H1 (cell line): ENCODE results near the gene PRR12. TPM values are rescaled to one million over a fixed set of nuclear protein-coding genes. Genes with fewer than 3 reads are reported as not detected.
A peak's percentile ranks its signal among the peaks of the same experiment; 100 is the strongest.

Experiments
- CTCF ChIA-PET: fragments of 300-600 bp; sonication (Branson Sonifier 250); formaldehyde crosslinking; loops from one replicate; lab custom pipeline; 2021; ENCODE audit not compliant: partially characterized antibody; lab: Charles Lee
- POLR2A ChIA-PET: fragments of 300-600 bp; sonication (Branson Sonifier 250); formaldehyde crosslinking; loops from one replicate; lab custom pipeline; 2021; ENCODE audit warnings: inconsistent platforms; ENCODE audit not compliant: partially characterized antibody; lab: Charles Lee
- DNase-seq, 2 experiments: peaks; one replicate each; pipeline versions ENCODE4 v3.0.0 to v3.0.0-alpha.2; 2010 to 2022; ENCODE audit warnings: low spot score in 2 of 2, low read depth in 1 of 2, mixed read lengths in 1 of 2
- FAIRE-seq: peaks from 2 replicates; lab custom pipeline; 2011; peaks lifted over from hg19 to GRCh38; lab: Jason Lieb, UNC
- H2AFZ ChIP-seq: 2 replicates; pipeline ENCODE4 v1.8.1; 2012; ENCODE audit warnings: low read length, inconsistent platforms
- H2AK5ac ChIP-seq: 2 replicates; pipeline ENCODE4 v1.6.1; 2013; ENCODE audit warnings: low read depth, low read length
- H2BK120ac ChIP-seq: replicated peaks from 2 replicates; pipeline ENCODE3; 2013; ENCODE audit warnings: low read depth, low read length, inconsistent platforms
- H2BK12ac ChIP-seq: 2 replicates; pipeline ENCODE4 v1.6.1; 2013; ENCODE audit warnings: low read depth, low read length
- H2BK15ac ChIP-seq: 2 replicates; pipeline ENCODE4 v1.6.1; 2013; ENCODE audit warnings: low read length
- H2BK20ac ChIP-seq: 2 replicates; pipeline ENCODE4 v1.6.1; 2013; ENCODE audit warnings: low read length
- H2BK5ac ChIP-seq: 2 replicates; pipeline ENCODE4 v1.6.1; 2013; ENCODE audit warnings: low read depth, low read length
- H3K14ac ChIP-seq: 2 replicates; pipeline ENCODE4 v1.6.1; 2013; ENCODE audit warnings: inconsistent platforms; ENCODE audit not compliant: insufficient read length
- H3K18ac ChIP-seq: 2 replicates; pipeline ENCODE4 v1.6.1; 2013; ENCODE audit warnings: low read length; ENCODE audit errors: extremely low read depth
- H3K23ac ChIP-seq: 2 replicates; pipeline ENCODE4 v1.6.1; 2013; ENCODE audit warnings: inconsistent platforms; ENCODE audit not compliant: insufficient read length
- H3K23me2 ChIP-seq: 2 replicates; pipeline ENCODE4 v1.6.1; 2013; ENCODE audit warnings: low read depth, low read length
- H3K27ac ChIP-seq: 2 replicates; pipeline ENCODE4 v1.6.1; 2011; ENCODE audit warnings: low read depth, low read length, inconsistent platforms
- H3K27me3 ChIP-seq, 4 experiments: replicated peaks in 1 of 4; 1 replicate in 1 of 4; 2 replicates in 3 of 4; pipeline versions ENCODE4 v1.6.1 to v1.8.1; 2011 to 2013; ENCODE audit warnings: low read length in 3 of 4, mild to moderate bottlenecking in 3 of 4, inconsistent platforms in 2 of 4, mixed read lengths in 2 of 4, moderate library complexity in 1 of 4; ENCODE audit not compliant: control insufficient read depth in 3 of 4, insufficient read depth in 3 of 4; ENCODE audit errors: extremely low read depth in 1 of 4
- H3K36me3 ChIP-seq, 4 experiments: 2 replicates each; pipeline versions ENCODE4 v1.6.1 to v1.8.1; 2011 to 2013; ENCODE audit warnings: mild to moderate bottlenecking in 4 of 4, low read length in 3 of 4, moderate library complexity in 2 of 4, control low read depth in 1 of 4, inconsistent platforms in 1 of 4; ENCODE audit not compliant: insufficient read depth in 4 of 4, control insufficient read depth in 2 of 4
- H3K4ac ChIP-seq: replicated peaks from 2 replicates; pipeline ENCODE3; 2013; ENCODE audit warnings: low read length, low read depth, mixed read lengths, inconsistent platforms; ENCODE audit not compliant: insufficient read length
- H3K4me1 ChIP-seq, 4 experiments: replicated peaks in 1 of 4; 1 replicate in 1 of 4; 2 replicates in 3 of 4; pipeline versions ENCODE4 v1.6.1 to v1.8.1; 2011 to 2013; ENCODE audit warnings: low read length in 3 of 4, inconsistent platforms in 2 of 4, mixed read lengths in 1 of 4; ENCODE audit not compliant: insufficient read depth in 4 of 4, control insufficient read depth in 3 of 4
- H3K4me2 ChIP-seq, 2 experiments: 2 replicates each; pipeline versions ENCODE4 v1.6.1 to v1.8.1; 2011 to 2013; ENCODE audit warnings: low read depth in 2 of 2, low read length in 2 of 2, control low read depth in 1 of 2, inconsistent platforms in 1 of 2, mild to moderate bottlenecking in 1 of 2; ENCODE audit not compliant: insufficient read depth in 1 of 2
- H3K4me3 ChIP-seq, 4 experiments: fragments of 200-600, 300-600 bp in 1 of 4; sonication (generic), shearing (Covaris generic), sonication (Bioruptor Twin) in 1 of 4; 2 replicates each; pipeline versions ENCODE4 v1.5.1 to v1.8.1; 2011 to 2016; ENCODE audit warnings: low read length in 4 of 4, low read depth in 3 of 4, control low read depth in 2 of 4, inconsistent platforms in 2 of 4, mild to moderate bottlenecking in 2 of 4, mixed read lengths in 1 of 4, moderate library complexity in 1 of 4; ENCODE audit not compliant: insufficient read depth in 2 of 4; ENCODE audit errors: extremely low read depth in 1 of 4
- H3K56ac ChIP-seq: replicated peaks from 2 replicates; pipeline ENCODE3; 2013; ENCODE audit warnings: low read depth, mild to moderate bottlenecking, mixed read lengths, low read length, inconsistent platforms; ENCODE audit not compliant: insufficient read length
- H3K79me1 ChIP-seq: 2 replicates; pipeline ENCODE4 v1.6.1; 2013; ENCODE audit warnings: low read depth, low read length, control low read depth
- H3K79me2 ChIP-seq, 2 experiments: 2 replicates each; pipeline versions ENCODE4 v1.6.1 to v1.8.1; 2012 to 2013; ENCODE audit warnings: low read length in 2 of 2, mild to moderate bottlenecking in 2 of 2, inconsistent platforms in 1 of 2; ENCODE audit not compliant: insufficient read depth in 2 of 2, control insufficient read depth in 1 of 2
- H3K9ac ChIP-seq, 4 experiments: replicated peaks in 1 of 4; 1 replicate in 1 of 4; 2 replicates in 3 of 4; pipeline versions ENCODE4 v1.6.1 to v1.8.1; 2011 to 2013; ENCODE audit warnings: low read depth in 3 of 4, low read length in 3 of 4, control low read depth in 2 of 4, mild to moderate bottlenecking in 2 of 4, moderate library complexity in 2 of 4, inconsistent platforms in 1 of 4; ENCODE audit errors: extremely low read depth in 1 of 4
- H3K9me3 ChIP-seq, 2 experiments: 2 replicates each; pipeline versions ENCODE4 v1.6.1 to v1.8.1; 2012 to 2013; ENCODE audit warnings: mild to moderate bottlenecking in 2 of 2, moderate library complexity in 2 of 2, control low read depth in 1 of 2, inconsistent platforms in 1 of 2, low read depth in 1 of 2, low read length in 1 of 2, mixed read lengths in 1 of 2; ENCODE audit not compliant: insufficient read depth in 2 of 2
- H4K20me1 ChIP-seq, 2 experiments: replicated peaks in 1 of 2; 2 replicates each; pipeline versions ENCODE3 to v1.8.1; 2011 to 2013; ENCODE audit warnings: inconsistent platforms in 2 of 2, low read length in 2 of 2, mild to moderate bottlenecking in 1 of 2; ENCODE audit not compliant: insufficient read depth in 2 of 2, control insufficient read depth in 1 of 2
- H4K5ac ChIP-seq: 2 replicates; pipeline ENCODE4 v1.6.1; 2013; ENCODE audit warnings: low read length, low read depth, mixed read lengths, inconsistent platforms; ENCODE audit not compliant: insufficient read length
- H4K8ac ChIP-seq: 2 replicates; pipeline ENCODE4 v1.8.0; 2013; ENCODE audit warnings: mild to moderate bottlenecking, moderate library complexity, low read length, inconsistent platforms; ENCODE audit not compliant: insufficient read depth; ENCODE audit errors: extremely low read depth
- H4K91ac ChIP-seq: replicated peaks from 2 replicates; pipeline ENCODE3; 2013; ENCODE audit warnings: low read length, mixed read lengths, inconsistent platforms; ENCODE audit not compliant: insufficient read length
- ZNF274 ChIP-seq: IDR thresholded peaks from 2 replicates; pipeline ENCODE4 v1.7.0; 2012; ENCODE audit warnings: low read length, borderline replicate concordance; ENCODE audit errors: extremely low read depth
- WGBS, 2 experiments: shearing (Covaris generic) in 1 of 2; methylation state at CpG; one replicate each; pipeline versions ENCODE4 v1.1.6 to v1.1.7; 2013 to 2015; ENCODE audit warnings: low lambda C conversion rate in 2 of 2, mixed read lengths in 2 of 2, inconsistent platforms in 1 of 2, low coverage in 1 of 2, missing lambda C conversion rate in 1 of 2; ENCODE audit not compliant: insufficient replicate concordance in 2 of 2, insufficient coverage in 1 of 2, insufficient read length in 1 of 2; ENCODE audit errors: extremely low coverage in 1 of 2, missing lambda C conversion rate in 1 of 2; 5-methylcytosine and 5-hydroxymethylcytosine counted together
- long read RNA-seq, 2 experiments: library from RNA in 1 of 2; library from capped mRNA in 1 of 2; stranded (forward); transcript quantifications; one replicate each; pipeline ENCODE4 v2.0.0, GENCODE V29; 2021; ENCODE audit warnings: inconsistent platforms in 1 of 2
- polyA minus RNA-seq, 3 experiments: library from RNA; depleted of rRNA, polyadenylated mRNA; stranded (reverse); fragments of >200 nt; gene quantifications; 1 replicate in 2 of 3; 2 replicates in 1 of 3; pipeline ENCODE4 v1.2.3, GENCODE V29; 2011
- polyA plus RNA-seq, 7 experiments: library from polyadenylated mRNA; depleted of rRNA in 3 of 7; stranded (reverse) in 5 of 7; unstranded in 2 of 7; fragments of >200 nt in 5 of 7; fragments of 200-250 nt in 2 of 7; gene quantifications; 1 replicate in 5 of 7; 2 replicates in 1 of 7; 4 replicates in 1 of 7; pipeline versions ENCODE4 v1.2.1 to v1.2.3, GENCODE V29; 2011 to 2013; ENCODE audit warnings: missing spikeins in 2 of 7, mixed read lengths in 2 of 7
- total RNA-seq: library from RNA; stranded (reverse); fragmentation: NEBNext Ultra II Directional; extraction: Animal tissue kit (Norgen Biotek cat#: 25700); gene quantifications from 2 replicates; pipeline ENCODE4 v1.2.1, GENCODE V29; 2021

PRR12 gene, protein sequence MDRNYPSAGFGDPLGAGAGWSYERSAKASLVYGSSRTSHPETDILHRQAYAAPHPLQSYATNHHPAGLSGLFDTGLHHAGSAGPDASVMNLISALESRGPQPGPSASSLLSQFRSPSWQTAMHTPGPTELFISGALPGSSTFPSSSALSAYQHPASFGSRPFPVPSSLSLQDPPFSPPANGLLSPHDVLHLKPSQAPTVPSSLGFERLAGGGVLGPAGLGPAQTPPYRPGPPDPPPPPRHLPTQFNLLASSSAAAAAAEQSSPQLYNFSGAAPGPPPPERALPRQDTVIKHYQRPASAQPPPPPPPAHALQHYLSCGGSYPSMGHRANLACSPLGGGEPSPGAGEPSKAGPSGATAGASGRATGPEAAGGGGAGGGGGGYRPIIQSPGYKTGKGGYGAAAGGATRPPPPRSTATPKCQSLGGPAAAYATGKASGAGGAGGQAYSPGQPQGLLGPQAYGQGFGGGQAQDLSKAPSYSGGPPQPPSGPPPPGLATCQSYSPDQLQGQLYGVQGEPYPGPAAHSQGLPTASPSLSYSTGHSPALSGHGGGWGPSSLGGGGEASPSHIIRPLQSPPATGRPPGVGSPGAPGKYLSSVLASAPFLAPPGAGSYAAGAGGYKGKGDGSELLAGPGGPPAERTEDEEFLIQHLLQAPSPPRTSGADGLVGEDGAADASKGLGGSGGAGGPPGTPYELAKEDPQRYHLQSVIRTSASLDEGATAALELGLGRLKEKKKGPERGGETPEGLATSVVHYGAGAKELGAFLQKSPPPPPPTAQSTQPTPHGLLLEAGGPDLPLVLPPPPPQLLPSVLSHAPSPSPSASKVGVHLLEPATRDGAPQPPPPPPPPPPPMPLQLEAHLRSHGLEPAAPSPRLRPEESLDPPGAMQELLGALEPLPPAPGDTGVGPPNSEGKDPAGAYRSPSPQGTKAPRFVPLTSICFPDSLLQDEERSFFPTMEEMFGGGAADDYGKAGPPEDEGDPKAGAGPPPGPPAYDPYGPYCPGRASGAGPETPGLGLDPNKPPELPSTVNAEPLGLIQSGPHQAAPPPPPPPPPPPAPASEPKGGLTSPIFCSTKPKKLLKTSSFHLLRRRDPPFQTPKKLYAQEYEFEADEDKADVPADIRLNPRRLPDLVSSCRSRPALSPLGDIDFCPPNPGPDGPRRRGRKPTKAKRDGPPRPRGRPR (N-terminal part only)
- 59.4 and 63.8 TPM in 2 replicates for total RNA-seq
- 2.5 and 4.6 TPM in 2 replicates for polyA plus RNA-seq (2011; rRNA removed)
- 1.9 TPM for polyA plus RNA-seq (2011; cell fraction: cytosol; rRNA removed)
- 11.4 TPM for polyA plus RNA-seq (2011; cell fraction: nucleus; rRNA removed)
- 25.7 to 40.3 TPM (median 34.3 TPM) in 4 replicates for polyA plus RNA-seq (2012, experiment 1 of 2)
- polyA plus RNA-seq (2012, experiment 2 of 2) = 22.2 TPM
- 23.0 TPM for polyA plus RNA-seq (2013, experiment 1 of 2)
- 21.2 TPM for polyA plus RNA-seq (2013, experiment 2 of 2)
- polyA minus RNA-seq (2011; rRNA and poly(A)+ RNA removed) = 2.5 and 2.8 TPM in 2 replicates
- polyA minus RNA-seq (2011; cell fraction: cytosol; rRNA and poly(A)+ RNA removed) = 15.9 TPM
- polyA minus RNA-seq (2011; cell fraction: nucleus; rRNA and poly(A)+ RNA removed) = 10.8 TPM
- long read RNA-seq, experiment 1, partial matches to known transcripts = 38 of 40 reads
- long read RNA-seq, experiment 1, other reads (novel, unspliced or antisense) = 2 of 40 reads
- long read RNA-seq, experiment 2, partial matches to known transcripts = 0 of 1 reads
- long read RNA-seq, experiment 2, other reads (novel, unspliced or antisense) = 1 of 1 reads

DNA sequence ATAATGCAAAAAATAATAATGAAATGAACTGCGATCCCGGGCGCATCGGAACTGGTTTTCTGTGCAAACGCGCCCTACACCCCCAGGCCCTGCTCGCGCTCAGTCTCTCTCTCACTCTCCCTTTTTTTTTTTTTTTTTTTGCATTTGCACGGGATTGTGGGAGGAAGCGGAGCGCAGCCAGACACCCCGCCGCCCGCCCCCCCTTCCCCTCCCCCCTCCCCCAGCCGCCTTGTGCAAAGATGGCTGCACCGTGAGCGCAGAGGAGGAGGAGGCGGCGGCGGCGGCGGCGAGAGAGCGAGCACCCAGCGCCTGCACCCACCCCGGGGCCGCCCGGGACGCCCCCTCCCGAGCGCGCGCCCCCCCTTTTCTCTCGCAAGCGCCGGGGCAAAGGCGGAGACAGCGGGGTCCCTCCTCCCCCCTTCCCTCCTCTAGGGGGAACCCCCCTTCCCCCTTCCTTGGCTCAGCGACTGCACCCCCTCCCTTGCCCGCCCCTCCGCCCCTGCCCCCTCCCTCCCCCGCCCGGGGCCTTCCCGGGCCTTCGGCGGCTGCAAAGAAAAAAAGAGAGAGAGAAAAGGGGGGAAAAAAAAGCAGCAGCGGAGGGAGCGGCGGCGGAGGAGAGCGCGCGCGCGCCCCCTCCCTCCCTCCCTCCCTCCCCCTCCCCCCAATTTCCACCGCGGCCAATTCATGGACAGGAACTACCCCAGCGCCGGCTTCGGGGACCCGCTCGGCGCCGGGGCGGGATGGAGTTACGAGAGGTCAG lies at the start of gene PRR12:
Gene PRR12, plus strand, starts transcription at position 212 of the 760 bp plus-strand sequence. Its CDS starts 473 bp downstream, at position 685.
- Histone ChIP-seq H3K9me3 (no peaks in the 10 kb centered on the region), H2BK12ac (peak within 1 kb of the TSS; percentile 70; the same call in 1 of the 2 replicates)
- 2% methylated on average over 9 of the region's 66 CpGs; no CpG with 5 or more reads in 1 of the 2 experiments for WGBS, 2 experiments
- no peak for TF ChIP-seq ZNF274

More for the DNA sequence above, at the start of gene PRR12:
- H2AK5ac ChIP-seq = peak within 1 kb of the TSS; percentile 97; the same call in 1 of the 2 replicates
- ChIA-PET POLR2A (interaction anchor here (0.7 to 37.8 kb wide), 22 partner anchors 11 to 173 kb away, joined by 3 to 840 read pairs (median 5); partner anchors contain the start of genes BCL2L12, CPT1C, IRF3 and NOSIP), CTCF (interaction anchor here (1.1 to 2.1 kb wide), 5 partner anchors 21 to 96 kb away, joined by 3 to 5 read pairs (median 4); no protein-coding TSS in a partner anchor)
- no peaks in the 10 kb centered on the region for H3K27me3 ChIP-seq
- H3K23me2 ChIP-seq = peaks cover 20% of the 10 kb centered on the region
- peak within 1 kb of the TSS; percentile 74 to 84 (median 82) for H3K9ac ChIP-seq
- peak within 1 kb of the TSS; percentile 84 for H3K27ac ChIP-seq
- H3K4me3 ChIP-seq = peak within 1 kb of the TSS; percentile 95 to 100 (median 96)
- H3K4me2 ChIP-seq = peak within 1 kb of the TSS; percentile 92 to 95
- H3K79me1 ChIP-seq = peaks cover 8% of the 10 kb centered on the region
- H3K36me3 ChIP-seq = peaks cover 9 to 23% (median 17%) of the 10 kb centered on the region in 4 experiments; a peak in 7 of 8 replicates
- H3K79me2 ChIP-seq = peaks cover 4 to 25% of the 10 kb centered on the region in 2 experiments; a peak in 3 of 4 replicates
- H3K56ac ChIP-seq = peak within 1 kb of the TSS; percentile 96
- H2BK5ac ChIP-seq = peak within 1 kb of the TSS; percentile 95
- 0 out of 2 replicates have a peak within 1 kb of the TSS, but pooled peaks have one; percentile 88 for H2BK15ac ChIP-seq
- H3K4me1 ChIP-seq = peaks cover 3 to 9% (median 4%) of the 10 kb centered on the region in 4 experiments; a peak in 6 of 7 replicates
- peak within 1 kb of the TSS; percentile 53 for H3K14ac ChIP-seq
- no peak within 1 kb of the TSS for H3K23ac ChIP-seq
- peak within 1 kb of the TSS; percentile 83 for H4K91ac ChIP-seq
- peak within 1 kb of the TSS; percentile 90 for H4K5ac ChIP-seq
- peaks cover 0 to 6% of the 10 kb centered on the region in 2 experiments for H4K20me1 ChIP-seq
- no peak within 1 kb of the TSS for H2AFZ ChIP-seq
- peak within 1 kb of the TSS; percentile 69 for H3K4ac ChIP-seq
- FAIRE-seq (no peak), DNase-seq (peak in 1 of 2 experiments; percentile 77)
- H2BK120ac ChIP-seq = peak within 1 kb of the TSS; percentile 59
- peak within 1 kb of the TSS; percentile 93 for H3K18ac ChIP-seq
- H4K8ac ChIP-seq = peak within 1 kb of the TSS; percentile 88
- no peak within 1 kb of the TSS for H2BK20ac ChIP-seq
